ENCODE measurements around the gene UTF1. TPM values are rescaled to one million over a fixed set of nuclear protein-coding genes. Genes with fewer than 3 reads are reported as not detected.

Gene UTF1
- total and polyA plus RNA-seq, 2 experiments from 2014 or later: not detected

GRCh38 chr10:133273534-133274143 lies 43.6 kb downstream of the UTF1 start:
- H3K4me1 ChIP-seq (ENCODE audit: low read depth): peaks cover 31% of the 10 kb centered on the region
- peaks cover 9% of the 10 kb centered on the region for H3K27me3 ChIP-seq
- no peak for DNase-seq (ENCODE audit: low read depth in 1 of 2, low spot score in 1 of 2)
- H3K36me3 ChIP-seq: no peaks in the 10 kb centered on the region
- no peak overlapping the region for H3K4me3 ChIP-seq
- no peak overlapping the region for H3K27ac ChIP-seq
- TF ChIP-seq CTCF (IDR thresholded peaks at IDR 0.05; ENCODE audit: low read depth, low read length): no peak
- H3K9me3 ChIP-seq (ENCODE audit: low read depth): no peaks in the 10 kb centered on the region

DNA sequence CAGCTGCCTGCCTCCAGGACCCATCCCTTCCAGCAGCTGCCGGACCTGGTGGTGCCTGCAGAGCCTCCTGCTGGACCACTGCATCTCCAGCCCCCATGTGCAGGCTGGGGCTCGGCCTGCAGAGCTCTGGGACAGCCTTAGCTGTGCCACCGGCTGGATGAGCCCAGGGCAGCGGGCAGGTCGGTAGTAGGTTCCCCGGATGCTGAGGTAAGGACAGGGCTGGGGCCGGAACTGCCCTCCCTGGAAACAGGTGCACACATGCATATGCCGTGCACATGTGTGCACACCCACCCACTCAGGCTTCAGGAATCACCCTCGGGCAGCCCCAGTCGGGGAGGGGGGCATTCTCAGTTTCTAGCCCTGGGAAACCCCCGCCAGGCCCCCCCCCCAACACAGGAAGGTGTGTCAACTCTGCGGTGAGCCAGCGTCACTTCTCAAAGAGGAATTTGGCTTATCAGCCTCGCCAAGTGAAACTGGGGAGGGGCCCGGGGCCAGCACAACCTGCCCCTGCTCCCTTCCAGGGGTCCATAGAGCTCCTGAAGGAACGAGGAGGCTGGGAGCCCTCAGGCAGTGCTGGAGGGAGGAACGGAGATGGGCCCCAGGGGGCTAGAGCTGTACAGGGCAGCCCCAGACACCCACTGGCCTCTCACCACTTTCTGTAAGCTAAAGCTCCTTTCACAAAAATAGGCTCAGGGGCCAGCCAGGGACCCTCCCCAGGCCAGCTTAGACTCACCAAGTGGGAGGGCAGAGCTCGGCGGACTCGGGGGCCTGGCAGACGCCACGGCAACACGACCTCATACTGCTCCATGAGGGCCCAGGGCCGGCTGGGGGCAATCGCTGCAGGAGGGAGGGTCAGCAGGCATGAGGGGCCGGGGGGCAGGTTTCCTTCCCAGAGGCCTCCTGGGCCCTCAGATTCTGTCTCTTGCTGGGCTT lies 45.0 kb downstream of the UTF1 start:
- no peak for TF ChIP-seq CTCF (IDR thresholded peaks at IDR 0.05; ENCODE audit: low read depth, low read length)
- peaks cover 35% of the 10 kb centered on the region for H3K4me1 ChIP-seq (ENCODE audit: low read depth)
- no peak overlapping the region for H3K27ac ChIP-seq
- H3K36me3 ChIP-seq: no peaks in the 10 kb centered on the region
- peak in 1 of 2 donors; percentile 44 for DNase-seq (ENCODE audit: low read depth in 1 of 2, low spot score in 1 of 2)
- H3K4me3 ChIP-seq: no peak overlapping the region
- H3K9me3 ChIP-seq (ENCODE audit: low read depth): no peaks in the 10 kb centered on the region
- peaks cover 9% of the 10 kb centered on the region for H3K27me3 ChIP-seq

GRCh38 chr10:133275684-133276092 lies 45.7 kb downstream of the UTF1 start:
- H3K9me3 ChIP-seq (ENCODE audit: low read depth): no peaks in the 10 kb centered on the region
- no peak for TF ChIP-seq CTCF (IDR thresholded peaks at IDR 0.05; ENCODE audit: low read depth, low read length)
- no peak for DNase-seq (ENCODE audit: low read depth in 1 of 2, low spot score in 1 of 2)
- H3K27me3 ChIP-seq: peaks cover 9% of the 10 kb centered on the region
- H3K4me1 ChIP-seq (ENCODE audit: low read depth): peaks cover 35% of the 10 kb centered on the region
- no peak overlapping the region for H3K27ac ChIP-seq
- H3K4me3 ChIP-seq: no peak overlapping the region
- no peaks in the 10 kb centered on the region for H3K36me3 ChIP-seq

DNA sequence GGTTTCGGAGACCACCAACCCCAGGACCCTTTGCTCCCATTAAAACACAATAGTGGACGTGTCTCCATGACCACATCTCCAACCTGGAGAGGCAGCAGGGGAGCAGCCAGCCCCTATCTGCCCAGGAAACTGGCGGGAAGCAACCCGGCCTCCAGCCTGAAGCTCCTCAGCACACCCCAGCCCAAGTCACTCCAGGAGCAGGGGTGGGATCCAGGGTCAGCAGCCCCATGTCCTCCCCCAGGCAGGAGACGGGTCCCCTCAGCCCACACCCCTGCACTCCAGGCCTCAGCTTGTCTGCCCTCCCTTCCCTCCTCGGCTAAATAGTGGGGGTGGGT lies 46.0 kb downstream of the UTF1 start:
- no peak for TF ChIP-seq CTCF (IDR thresholded peaks at IDR 0.05; ENCODE audit: low read depth, low read length)
- Histone ChIP-seq H3K27me3 (peaks cover 9% of the 10 kb centered on the region), H3K27ac (no peak overlapping the region), H3K9me3 (ENCODE audit: low read depth) (no peaks in the 10 kb centered on the region), H3K4me1 (ENCODE audit: low read depth) (peaks cover 35% of the 10 kb centered on the region), H3K36me3 (no peaks in the 10 kb centered on the region), H3K4me3 (no peak overlapping the region)
- no peak for DNase-seq (ENCODE audit: low read depth in 1 of 2, low spot score in 1 of 2)

- no peak within 1 kb of the TSS for H3K27ac ChIP-seq
- H3K4me3 ChIP-seq: peak within 1 kb of the TSS; percentile 7
- no peaks in the 10 kb centered on the region for H3K36me3 ChIP-seq
- no peaks in the 10 kb centered on the region for H3K9me3 ChIP-seq (ENCODE audit: low read depth)
- no peak for TF ChIP-seq CTCF (IDR thresholded peaks at IDR 0.05; ENCODE audit: low read depth, low read length)
- H3K27me3 ChIP-seq: peaks cover 9% of the 10 kb centered on the region
- peaks cover 35% of the 10 kb centered on the region for H3K4me1 ChIP-seq (ENCODE audit: low read depth)
- DNase-seq (ENCODE audit: low read depth in 1 of 2, low spot score in 1 of 2): peak in 1 of 2 donors; percentile 64
Measured at GRCh38 chr10:133276435-133277201, 46.6 kb downstream of the UTF1 start, which contains the start of gene ADAM8. Gene ADAM8 (minus strand): TSS chr10:133276868. CDS start chr10:133276817, 51 bp downstream.
